Measurements from ENCODE around the gene EMID1.
A peak's percentile ranks its signal among the peaks of the same experiment; 100 is the strongest.

EMID1 gene

GRCh38 chr22:29205594-29206371 is at the start of gene EMID1:
TSS of gene EMID1 (plus strand) at chr22:29205896. CDS start at chr22:29206039, 143 bp downstream.
- peak; percentile 28 for DNase-seq (ENCODE audit: low spot score)

- no peak for DNase-seq (ENCODE audit: low spot score)
These were observed 49.7 kb upstream of the EMID1 start for GRCh38 chr22:29155966-29156365.

DNA sequence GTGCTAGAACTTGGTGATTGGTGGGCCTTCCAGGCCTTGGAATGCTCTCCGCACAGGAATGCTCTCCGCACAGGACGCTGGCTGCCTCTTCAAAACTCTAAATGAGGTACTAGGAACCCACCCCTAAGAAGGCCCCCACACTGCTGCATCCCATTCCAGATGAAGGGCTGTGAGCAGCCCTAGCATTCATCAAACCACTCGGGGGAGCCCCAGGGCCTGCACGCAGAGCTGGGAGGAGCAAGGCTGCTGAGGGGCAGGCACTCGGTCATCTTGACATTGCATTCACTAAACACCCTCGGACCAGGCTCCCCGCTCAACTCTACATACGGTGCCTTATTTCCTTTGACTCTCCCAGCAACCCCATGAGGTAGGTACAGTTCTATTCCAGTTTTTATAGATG is 49.2 kb upstream of the EMID1 start:
- peak; percentile 25 for DNase-seq (ENCODE audit: low spot score)

GRCh38 chr22:29157759-29158535 is 47.7 kb upstream of the EMID1 start:
- no peak for DNase-seq (ENCODE audit: low spot score)

DNA sequence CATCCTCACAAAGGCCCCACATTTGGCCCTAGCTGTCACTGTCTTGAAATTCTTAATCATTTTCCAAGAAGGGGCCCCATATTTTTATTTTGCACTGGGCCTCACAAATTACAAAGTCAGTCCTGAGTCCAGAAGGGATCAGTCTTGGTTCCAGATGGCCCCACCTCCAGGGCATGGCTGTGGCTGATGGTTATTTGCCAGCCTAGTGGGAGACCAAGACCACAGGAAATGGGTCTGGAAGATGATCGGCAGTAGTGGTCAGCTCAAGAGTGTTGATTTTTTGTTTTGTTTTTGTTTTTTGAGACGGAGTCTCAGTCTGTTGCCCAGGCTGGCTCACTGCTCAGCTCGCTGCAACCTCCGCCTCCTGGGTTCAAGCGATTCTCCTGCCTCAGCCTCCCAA is 47.1 kb upstream of the EMID1 start:
- DNase-seq (ENCODE audit: low spot score): no peak

- DNase-seq (ENCODE audit: low spot score): no peak
These were observed 41.9 kb upstream of the EMID1 start for GRCh38 chr22:29163808-29164207.

- DNase-seq (ENCODE audit: low spot score): no peak
These were observed 40.2 kb upstream of the EMID1 start for GRCh38 chr22:29165321-29166060.

- DNase-seq (ENCODE audit: low spot score): no peak
These were observed 39.5 kb upstream of the EMID1 start for GRCh38 chr22:29166180-29166579.

DNA sequence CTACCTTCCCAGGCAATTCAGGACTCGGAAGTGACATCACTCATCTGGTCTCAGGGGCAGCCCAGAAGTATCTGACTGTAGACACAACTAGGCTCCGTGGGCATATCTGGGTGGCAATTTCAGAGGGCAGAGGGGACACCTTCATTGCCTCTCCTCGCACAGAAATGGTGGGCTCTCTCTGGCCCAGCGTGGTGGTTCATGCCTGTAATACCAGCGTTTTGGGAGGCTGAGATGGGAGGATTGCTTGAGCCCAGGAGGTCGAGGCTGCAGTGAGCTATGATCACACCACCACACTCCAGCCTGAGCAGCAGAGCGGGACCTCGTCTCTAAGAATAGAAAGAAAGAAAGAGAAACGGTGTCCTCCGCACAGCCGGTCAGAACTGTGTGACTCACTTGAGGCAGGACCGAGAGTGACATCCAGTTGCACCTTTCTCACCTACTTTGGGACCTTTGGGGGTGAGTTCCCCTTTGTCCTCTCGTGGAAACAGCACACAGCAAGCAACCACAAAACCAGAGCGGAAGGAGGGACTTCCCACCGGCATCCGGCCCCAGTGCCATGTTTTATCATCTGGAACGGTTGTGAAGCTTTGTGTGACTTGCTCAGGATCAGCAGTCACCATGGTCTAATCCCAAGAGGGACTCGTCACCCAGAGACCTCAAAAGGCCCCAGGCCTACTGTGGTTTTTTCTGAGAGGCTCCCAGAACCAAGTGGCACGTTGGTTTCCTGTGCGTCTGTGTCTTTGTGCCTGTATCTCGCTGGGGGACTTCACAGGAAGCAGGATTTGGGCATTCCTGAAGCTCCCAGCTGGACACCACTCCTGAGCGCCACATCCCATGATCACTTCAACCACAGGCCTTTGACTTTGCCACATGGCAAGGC is 38.4 kb upstream of the EMID1 start:
- DNase-seq (ENCODE audit: low spot score): no peak

GRCh38 chr22:29171721-29172120 is 34.0 kb upstream of the EMID1 start:
- no peak for DNase-seq (ENCODE audit: low spot score)

- no peak for DNase-seq (ENCODE audit: low spot score)
These were observed 33.5 kb upstream of the EMID1 start for GRCh38 chr22:29172216-29172615.

- no peak for DNase-seq (ENCODE audit: low spot score)
These were observed 30.3 kb upstream of the EMID1 start for GRCh38 chr22:29175312-29175835.

- no peak for DNase-seq (ENCODE audit: low spot score)
These were observed 21.5 kb upstream of the EMID1 start for GRCh38 chr22:29183971-29184848.

DNA sequence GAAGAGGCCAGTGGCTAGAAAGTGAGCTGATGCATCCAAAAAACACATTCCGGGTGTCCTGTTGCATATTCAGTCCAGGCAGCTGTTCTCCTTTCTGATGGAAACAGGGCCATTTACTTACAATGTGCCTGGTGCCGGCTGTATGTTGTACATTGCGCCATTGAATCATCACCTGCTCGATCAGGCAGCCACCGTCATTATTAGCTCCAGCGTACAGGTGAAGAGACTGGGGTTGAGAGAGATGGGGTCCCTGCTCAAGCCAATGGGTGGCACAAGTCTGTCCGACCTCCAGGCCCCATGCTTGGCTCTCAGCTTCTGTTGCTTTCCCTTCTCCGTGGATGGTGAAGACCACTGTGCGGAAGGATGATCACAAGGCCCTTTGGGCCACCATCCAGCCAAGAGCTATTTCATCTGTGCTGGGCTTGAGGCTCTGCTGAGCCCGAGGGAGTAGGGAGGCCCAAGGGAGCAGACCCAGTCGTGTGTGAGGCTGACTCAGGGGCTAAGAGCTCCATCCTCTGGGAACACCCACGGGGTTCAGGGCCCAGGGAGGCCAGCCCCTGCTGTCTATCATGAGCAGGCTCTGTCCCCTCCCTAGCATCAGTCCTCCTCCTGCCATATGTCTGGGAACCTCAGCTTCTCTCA is 20.7 kb upstream of the EMID1 start:
- DNase-seq (ENCODE audit: low spot score): no peak

- no peak for DNase-seq (ENCODE audit: low spot score)
These were observed 19.4 kb upstream of the EMID1 start for GRCh38 chr22:29186302-29186701.

- DNase-seq (ENCODE audit: low spot score): no peak
These were observed 17.9 kb upstream of the EMID1 start for GRCh38 chr22:29187831-29188230.

- DNase-seq (ENCODE audit: low spot score): no peak
These were observed 15.6 kb upstream of the EMID1 start for GRCh38 chr22:29190051-29190450.

- no peak for DNase-seq (ENCODE audit: low spot score)
These were observed 14.8 kb upstream of the EMID1 start for GRCh38 chr22:29190918-29191317.

- DNase-seq (ENCODE audit: low spot score): no peak
These were observed 12.7 kb upstream of the EMID1 start for GRCh38 chr22:29193021-29193420.

GRCh38 chr22:29194184-29194583 is 11.5 kb upstream of the EMID1 start:
- no peak for DNase-seq (ENCODE audit: low spot score)
